ENCODE data around the gene PPEF2.

Gene PPEF2

DNA sequence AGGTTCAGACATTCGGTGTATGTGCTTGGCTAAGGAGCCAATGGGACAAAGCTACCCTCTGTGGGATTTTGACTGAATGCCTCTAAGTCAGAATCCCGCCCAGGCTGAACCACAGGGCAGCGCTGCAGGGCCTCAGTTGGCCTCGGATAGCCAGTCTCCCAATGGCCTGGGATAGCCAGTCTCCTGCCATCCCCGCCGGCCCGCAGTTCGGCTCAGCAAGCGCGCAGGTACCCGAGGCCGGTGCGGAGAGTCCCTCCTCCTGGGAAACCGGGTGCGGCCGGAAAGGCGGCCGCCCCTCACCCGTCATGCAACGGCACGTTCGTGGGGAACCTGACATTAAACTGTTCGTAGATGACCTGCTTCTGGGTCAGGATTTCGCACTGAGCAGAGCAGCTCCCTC, 16.1 kb downstream of the PPEF2 start:
- DNase-seq (ENCODE audit: low spot score), result no peak
- in situ Hi-C loops (cut with MboI; ENCODE audit: low pct_unique_long_range_greater_than_20kb, low sequenced_read_pairs, unreplicated experiment), result no loop called here
- TF ChIP-seq, protein P1, sequence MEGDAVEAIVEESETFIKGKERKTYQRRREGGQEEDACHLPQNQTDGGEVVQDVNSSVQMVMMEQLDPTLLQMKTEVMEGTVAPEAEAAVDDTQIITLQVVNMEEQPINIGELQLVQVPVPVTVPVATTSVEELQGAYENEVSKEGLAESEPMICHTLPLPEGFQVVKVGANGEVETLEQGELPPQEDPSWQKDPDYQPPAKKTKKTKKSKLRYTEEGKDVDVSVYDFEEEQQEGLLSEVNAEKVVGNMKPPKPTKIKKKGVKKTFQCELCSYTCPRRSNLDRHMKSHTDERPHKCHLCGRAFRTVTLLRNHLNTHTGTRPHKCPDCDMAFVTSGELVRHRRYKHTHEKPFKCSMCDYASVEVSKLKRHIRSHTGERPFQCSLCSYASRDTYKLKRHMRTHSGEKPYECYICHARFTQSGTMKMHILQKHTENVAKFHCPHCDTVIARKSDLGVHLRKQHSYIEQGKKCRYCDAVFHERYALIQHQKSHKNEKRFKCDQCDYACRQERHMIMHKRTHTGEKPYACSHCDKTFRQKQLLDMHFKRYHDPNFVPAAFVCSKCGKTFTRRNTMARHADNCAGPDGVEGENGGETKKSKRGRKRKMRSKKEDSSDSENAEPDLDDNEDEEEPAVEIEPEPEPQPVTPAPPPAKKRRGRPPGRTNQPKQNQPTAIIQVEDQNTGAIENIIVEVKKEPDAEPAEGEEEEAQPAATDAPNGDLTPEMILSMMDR (IDR thresholded peaks at IDR 0.05; ENCODE audit: extremely low read depth, insufficient read depth, missing control alignments), result no peak

DNA sequence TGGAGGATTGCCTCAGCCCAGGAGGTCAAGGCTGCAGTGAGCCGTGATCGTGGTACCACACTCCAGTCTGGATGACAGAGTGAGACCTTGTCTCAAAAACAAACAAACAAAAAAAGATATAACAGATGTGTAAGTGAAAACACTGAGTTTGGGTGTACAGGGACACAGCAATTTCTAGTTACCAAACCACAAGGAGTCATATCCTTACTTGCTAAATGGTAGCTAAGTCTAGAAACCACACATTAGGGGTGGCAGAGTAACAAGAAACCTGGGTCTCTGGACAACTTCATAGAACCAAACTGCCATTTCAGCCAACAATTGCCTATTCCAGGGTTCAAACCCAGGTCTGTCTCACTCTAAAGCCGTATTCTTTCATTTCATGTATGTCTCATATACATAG, 20.8 kb downstream of the PPEF2 start:
- TF ChIP-seq, protein P1 (IDR thresholded peaks at IDR 0.05; ENCODE audit: extremely low read depth, insufficient read depth, missing control alignments), result no peak
- DNase-seq (ENCODE audit: low spot score), result no peak
- in situ Hi-C loops (cut with MboI; ENCODE audit: low pct_unique_long_range_greater_than_20kb, low sequenced_read_pairs, unreplicated experiment), result no loop called here

DNA sequence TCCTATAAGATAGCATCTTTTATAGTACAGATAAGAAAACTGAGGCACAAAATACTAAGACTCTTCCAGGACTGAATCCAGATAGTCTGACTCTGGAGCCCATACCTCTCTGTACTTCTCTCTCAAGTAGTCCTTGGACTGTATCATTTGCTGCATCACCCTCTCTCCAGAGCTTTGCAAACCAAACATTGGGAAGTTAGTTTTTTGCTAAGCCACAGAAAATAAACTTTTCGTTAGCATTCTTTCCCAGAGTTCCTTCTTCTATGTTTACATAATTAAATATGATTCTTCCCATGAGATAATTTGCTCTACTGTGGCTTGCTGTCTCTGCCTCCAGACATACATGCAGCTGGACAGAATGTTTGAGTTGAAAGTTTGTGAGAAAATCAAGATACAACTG, 22.0 kb downstream of the PPEF2 start:
- in situ Hi-C loops (cut with MboI; ENCODE audit: low pct_unique_long_range_greater_than_20kb, low sequenced_read_pairs, unreplicated experiment), result no loop called here
- TF ChIP-seq, protein P1 (IDR thresholded peaks at IDR 0.05; ENCODE audit: extremely low read depth, insufficient read depth, missing control alignments), result no peak

DNA sequence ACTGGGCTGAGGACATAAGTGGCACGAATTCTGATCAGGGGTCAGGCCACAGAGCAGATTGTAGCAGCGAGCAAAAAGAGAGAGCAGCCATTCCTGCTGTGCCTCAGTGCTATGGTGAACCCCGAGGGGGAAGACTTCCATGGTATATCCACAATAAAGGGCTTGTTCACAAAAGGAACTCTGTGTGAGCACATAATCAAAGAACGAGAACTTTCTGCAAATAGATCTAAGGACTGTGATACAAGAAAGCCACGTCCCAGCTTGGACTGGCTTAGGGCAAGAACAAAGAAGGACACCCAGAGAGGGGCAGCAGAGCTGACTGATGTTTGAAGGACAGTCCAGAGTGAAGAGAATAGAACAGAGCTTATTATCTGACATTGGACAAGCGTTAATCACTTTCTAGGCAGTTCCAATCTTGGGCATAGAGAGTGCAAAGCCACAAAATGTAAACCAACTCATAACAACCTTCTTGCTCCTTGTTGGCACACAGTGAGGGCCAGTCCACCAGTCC, 24.0 kb downstream of the PPEF2 start:
- in situ Hi-C loops (cut with MboI; ENCODE audit: low pct_unique_long_range_greater_than_20kb, low sequenced_read_pairs, unreplicated experiment), result no loop called here
- TF ChIP-seq, protein P1 (IDR thresholded peaks at IDR 0.05; ENCODE audit: extremely low read depth, insufficient read depth, missing control alignments), result no peak
- no peak for DNase-seq (ENCODE audit: low spot score)

More for the DNA sequence above, 22.0 kb downstream of the PPEF2 start:
- no peak for DNase-seq (ENCODE audit: low spot score)

DNA sequence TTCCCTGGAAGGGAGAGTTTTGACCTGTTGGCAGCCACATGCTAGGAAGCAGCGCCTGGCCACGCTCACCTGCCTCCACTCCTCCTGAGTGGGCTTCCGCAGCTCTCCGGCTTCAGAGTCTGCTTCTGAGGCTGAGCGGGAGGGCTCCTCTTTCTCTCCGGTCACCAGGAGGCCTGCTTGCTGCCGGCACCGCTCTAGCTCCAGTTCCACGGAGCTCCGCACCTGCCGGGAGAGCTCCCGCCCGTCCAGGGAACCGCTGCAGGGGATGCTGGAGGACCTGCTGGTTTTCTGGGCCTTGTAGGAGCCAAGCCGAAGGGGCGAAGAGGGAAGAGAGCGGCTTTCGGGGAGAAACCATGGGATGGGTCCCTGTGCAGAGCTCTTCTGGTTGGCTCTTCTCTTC, 26.0 kb downstream of the PPEF2 start:
- in situ Hi-C loops (cut with MboI; ENCODE audit: low pct_unique_long_range_greater_than_20kb, low sequenced_read_pairs, unreplicated experiment), result no loop called here
- no peak for DNase-seq (ENCODE audit: low spot score)
- TF ChIP-seq, protein P1 (IDR thresholded peaks at IDR 0.05; ENCODE audit: extremely low read depth, insufficient read depth, missing control alignments), result no peak

DNA sequence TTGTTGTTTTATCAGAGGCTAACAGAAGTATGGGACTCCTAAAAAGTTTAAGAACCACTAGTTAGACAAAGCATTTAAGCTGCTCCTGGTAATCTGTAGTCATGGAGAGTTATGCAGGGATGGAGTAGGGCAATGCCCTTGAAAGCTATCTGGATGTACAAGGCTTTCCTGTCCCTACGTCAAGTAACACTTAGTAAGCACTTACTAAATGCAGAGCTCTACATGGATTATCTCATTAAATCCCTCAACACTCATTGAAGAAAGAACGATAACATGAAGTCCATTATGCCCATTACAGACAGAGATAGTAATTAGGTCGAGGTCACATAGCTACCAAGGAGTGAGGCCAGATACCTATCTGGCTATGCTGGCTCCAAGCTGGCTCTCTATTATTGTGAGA, 33.2 kb downstream of the PPEF2 start:
- TF ChIP-seq, protein P1 (IDR thresholded peaks at IDR 0.05; ENCODE audit: extremely low read depth, insufficient read depth, missing control alignments), result no peak
- no peak for DNase-seq (ENCODE audit: low spot score)
- in situ Hi-C loops (cut with MboI; ENCODE audit: low pct_unique_long_range_greater_than_20kb, low sequenced_read_pairs, unreplicated experiment), result no loop called here

DNA sequence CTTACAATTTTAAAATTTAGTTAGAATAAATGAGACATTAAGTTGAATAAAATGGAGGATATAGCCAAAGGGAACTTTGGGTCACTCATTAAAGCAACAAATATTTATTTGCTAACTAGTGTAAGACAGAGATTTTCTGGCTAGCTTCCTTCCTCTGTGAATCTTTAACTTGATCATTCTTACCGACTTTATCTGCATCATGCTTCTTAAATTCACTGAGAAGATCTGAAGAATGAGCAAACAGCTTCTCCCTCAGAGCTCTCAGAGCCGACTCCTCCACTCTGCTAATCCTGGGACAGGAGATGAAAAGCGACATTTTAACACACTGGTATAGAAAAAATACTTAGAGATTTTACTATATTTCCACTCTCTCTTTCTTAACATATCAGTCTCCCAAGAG, 35.1 kb downstream of the PPEF2 start:
- DNase-seq (ENCODE audit: low spot score), result no peak
- in situ Hi-C loops (cut with MboI; ENCODE audit: low pct_unique_long_range_greater_than_20kb, low sequenced_read_pairs, unreplicated experiment), result no loop called here
- TF ChIP-seq, protein P1 (IDR thresholded peaks at IDR 0.05; ENCODE audit: extremely low read depth, insufficient read depth, missing control alignments), result no peak

All from GM13977 (cell line).